Measurements from ENCODE around the gene F2RL1.
"Not testable (repeated sequence)": the region's sequence is repeated elsewhere in the genome, so short reads cannot be mapped to it uniquely, and the experiment has no call there.

The F2RL1 gene

GRCh38 chr5:76818844-76819831, at the start of gene F2RL1:
TSS of gene F2RL1 (plus strand) at chr5:76819030. CDS start at chr5:76819183, 153 bp downstream.
- DNase-seq, result no peak

GRCh38 chr5:76771041-76771440, 47.8 kb upstream of the F2RL1 start:
- DNase-seq, result not testable (repeated sequence)

- no peak for DNase-seq
These were observed 47.0 kb upstream of the F2RL1 start for GRCh38 chr5:76771705-76772405.

- no peak for DNase-seq
These were observed 42.9 kb upstream of the F2RL1 start for GRCh38 chr5:76775921-76776320.

- DNase-seq, result no peak
These were observed 42.4 kb upstream of the F2RL1 start for GRCh38 chr5:76776391-76776790.

GRCh38 chr5:76780616-76781015, 38.2 kb upstream of the F2RL1 start:
- not testable (repeated sequence) for DNase-seq

- no peak for DNase-seq
These were observed 37.1 kb upstream of the F2RL1 start for GRCh38 chr5:76781775-76782174.

GRCh38 chr5:76782444-76782843, 36.4 kb upstream of the F2RL1 start:
- DNase-seq, result no peak

- no peak for DNase-seq
These were observed 31.6 kb upstream of the F2RL1 start for GRCh38 chr5:76787237-76787636.

GRCh38 chr5:76788362-76788761, 30.5 kb upstream of the F2RL1 start:
- DNase-seq, result no peak

GRCh38 chr5:76789275-76789674, 29.6 kb upstream of the F2RL1 start:
- not testable (repeated sequence) for DNase-seq

GRCh38 chr5:76789991-76790581, 28.7 kb upstream of the F2RL1 start:
- no peak for DNase-seq

- DNase-seq, result no peak
These were observed 28.1 kb upstream of the F2RL1 start for GRCh38 chr5:76790632-76791290.

GRCh38 chr5:76791461-76791860, 27.4 kb upstream of the F2RL1 start:
- DNase-seq, result no peak

GRCh38 chr5:76794871-76795270, 24.0 kb upstream of the F2RL1 start:
- DNase-seq, result no peak

- no peak for DNase-seq
These were observed 19.2 kb upstream of the F2RL1 start for GRCh38 chr5:76799588-76799987.

- DNase-seq, result no peak
These were observed 18.3 kb upstream of the F2RL1 start for GRCh38 chr5:76800579-76800978.

- no peak for DNase-seq
These were observed 17.5 kb upstream of the F2RL1 start for GRCh38 chr5:76801159-76801802.

- no peak for DNase-seq
These were observed 17.0 kb upstream of the F2RL1 start for GRCh38 chr5:76801803-76802195.

GRCh38 chr5:76804266-76804665, 14.6 kb upstream of the F2RL1 start:
- DNase-seq, result no peak

- DNase-seq, result no peak
These were observed 12.9 kb upstream of the F2RL1 start for GRCh38 chr5:76805821-76806505.

GRCh38 chr5:76807296-76807695, 11.5 kb upstream of the F2RL1 start:
- no peak for DNase-seq
